Amniotic stem cell (primary cell): ENCODE measurements around the gene PARD3B.

Source experiments
- DNase-seq: peaks from one replicate; lab custom pipeline; 2025; lab: John Stamatoyannopoulos, UW

Gene PARD3B

DNA sequence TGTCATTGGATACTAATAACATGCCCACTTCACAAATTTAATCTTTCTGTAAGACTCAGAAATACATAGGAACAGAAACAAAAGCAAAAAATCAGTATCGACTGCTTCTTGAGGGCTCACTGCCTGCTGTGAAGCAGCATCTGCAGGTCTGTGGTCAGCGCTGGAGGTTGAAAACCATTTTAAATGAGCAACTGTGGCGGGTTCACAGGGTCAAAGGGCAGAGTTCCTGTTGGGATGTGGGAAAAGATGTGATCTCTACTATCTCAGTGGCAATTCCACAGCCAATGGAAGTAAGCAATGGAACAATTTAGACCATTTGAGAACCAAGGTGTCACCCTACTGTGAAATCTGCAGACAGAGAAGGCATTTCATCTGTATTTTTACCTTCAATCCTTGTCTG, 468.3 kb downstream of the PARD3B start:
- no peak for DNase-seq

GRCh38 chr2:205014201-205014600, 468.9 kb downstream of the PARD3B start:
- no peak for DNase-seq

GRCh38 chr2:205017381-205017780, 472.1 kb downstream of the PARD3B start:
- no peak for DNase-seq

DNA sequence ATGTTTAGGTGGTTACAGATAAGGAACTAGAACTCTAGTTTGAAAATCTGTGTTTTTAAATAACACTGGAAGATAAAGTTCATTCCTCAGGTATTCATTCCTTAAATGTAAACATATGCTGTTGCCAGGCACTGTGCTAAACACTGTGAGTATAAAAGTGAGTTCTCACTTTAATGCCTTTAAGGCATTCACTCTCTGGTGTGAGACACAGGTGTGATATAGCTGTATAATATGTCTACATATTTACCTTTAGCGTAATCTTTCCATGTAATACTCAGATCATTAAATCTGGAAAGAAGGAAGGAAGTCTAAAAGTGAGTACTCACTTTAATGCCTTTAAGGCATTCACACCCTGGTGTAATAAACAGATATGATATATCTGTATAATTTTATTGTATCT, 472.6 kb downstream of the PARD3B start:
- DNase-seq: no peak

DNA sequence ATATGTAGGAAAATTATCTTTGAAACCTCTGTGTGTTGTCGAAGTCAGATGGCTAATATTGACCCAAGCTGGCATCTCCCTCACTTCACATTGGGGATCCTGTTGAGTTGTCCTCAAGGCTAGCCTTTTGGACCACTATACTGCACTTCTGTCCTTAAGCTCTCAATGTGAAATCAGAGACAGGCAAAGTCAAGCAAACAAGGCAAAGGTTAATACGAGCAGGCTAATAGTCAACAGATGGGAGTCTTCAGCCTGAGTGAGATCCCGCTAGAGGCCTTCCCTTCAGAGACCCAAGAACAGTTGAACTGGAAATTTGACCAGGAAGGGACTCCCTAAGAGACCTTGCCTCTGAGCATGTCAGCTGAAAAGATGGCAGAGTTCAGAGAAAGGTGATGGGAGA, 475.4 kb downstream of the PARD3B start:
- DNase-seq: no peak

DNA sequence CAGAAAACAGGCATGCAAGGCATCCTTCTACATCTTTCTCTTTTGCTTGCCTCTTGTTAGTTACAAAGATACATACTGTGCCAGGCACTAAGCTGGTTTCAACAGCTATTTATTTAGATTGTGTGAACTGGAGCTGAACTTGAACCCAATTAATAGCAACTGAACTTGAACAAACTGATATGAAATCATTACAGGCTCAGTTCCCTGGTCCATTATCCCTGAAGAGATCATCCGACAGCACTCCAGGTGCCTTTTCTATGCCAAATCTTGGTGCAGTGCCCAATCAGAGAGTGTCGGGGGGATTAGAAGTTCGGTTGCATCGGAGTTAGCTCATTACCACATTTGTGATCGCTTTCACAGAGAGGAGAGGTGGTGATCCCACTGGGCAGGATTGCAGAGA, 477.6 kb downstream of the PARD3B start:
- DNase-seq: no peak

DNA sequence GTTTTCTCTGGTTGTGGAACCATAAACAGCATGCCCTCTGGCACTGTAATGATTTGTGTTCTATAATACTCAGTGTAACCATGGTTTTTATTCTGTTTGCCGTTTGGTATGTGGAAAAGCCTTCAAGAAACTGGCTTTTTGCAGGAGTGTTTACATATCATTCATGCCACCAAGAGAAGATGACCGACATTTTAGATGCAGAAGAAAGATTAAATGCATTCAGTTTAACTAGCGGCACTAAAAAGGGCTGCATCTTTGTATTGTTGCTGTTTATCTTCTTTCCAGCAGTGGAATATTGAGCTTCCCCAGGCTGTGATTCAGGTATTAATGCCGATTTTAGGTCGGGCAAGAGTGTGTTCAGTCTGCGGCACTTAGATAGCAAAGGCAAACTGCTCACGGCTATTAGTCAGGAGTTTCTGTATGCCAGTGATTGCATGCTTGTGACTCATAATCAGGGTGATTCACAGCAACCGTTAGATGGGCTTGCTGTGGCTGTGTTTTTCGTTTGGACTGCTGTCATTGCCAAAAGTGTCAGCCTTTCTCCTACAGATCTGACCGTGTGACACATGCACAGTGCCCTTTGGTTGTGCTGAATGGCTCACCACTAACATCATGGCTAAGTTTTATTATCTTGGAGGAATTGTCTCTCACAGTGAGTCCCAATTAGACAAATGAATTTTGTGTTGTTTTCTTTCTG, 479.7 kb downstream of the PARD3B start:
- DNase-seq: peak; percentile 97

GRCh38 chr2:205025580-205026240, 480.4 kb downstream of the PARD3B start:
- no peak for DNase-seq

DNA sequence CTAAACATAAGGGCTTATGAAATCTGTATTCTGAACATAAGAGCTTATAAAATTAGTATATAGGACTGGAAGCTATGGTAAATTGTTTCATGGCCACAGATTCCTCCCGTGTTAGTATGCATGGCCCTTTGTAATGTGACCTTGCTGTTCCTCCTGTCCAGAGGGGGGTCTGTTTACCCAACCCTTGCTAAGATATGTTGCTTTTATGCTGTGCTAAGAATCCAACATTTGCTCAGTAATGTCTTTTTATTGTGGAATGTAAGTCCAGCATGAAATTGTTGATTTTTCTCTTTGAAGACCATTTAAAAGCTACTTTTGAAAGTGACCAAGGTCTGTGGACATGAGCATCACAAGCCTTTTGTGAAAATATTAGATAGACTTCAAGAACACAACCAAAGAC, 485.4 kb downstream of the PARD3B start:
- no peak for DNase-seq

DNA sequence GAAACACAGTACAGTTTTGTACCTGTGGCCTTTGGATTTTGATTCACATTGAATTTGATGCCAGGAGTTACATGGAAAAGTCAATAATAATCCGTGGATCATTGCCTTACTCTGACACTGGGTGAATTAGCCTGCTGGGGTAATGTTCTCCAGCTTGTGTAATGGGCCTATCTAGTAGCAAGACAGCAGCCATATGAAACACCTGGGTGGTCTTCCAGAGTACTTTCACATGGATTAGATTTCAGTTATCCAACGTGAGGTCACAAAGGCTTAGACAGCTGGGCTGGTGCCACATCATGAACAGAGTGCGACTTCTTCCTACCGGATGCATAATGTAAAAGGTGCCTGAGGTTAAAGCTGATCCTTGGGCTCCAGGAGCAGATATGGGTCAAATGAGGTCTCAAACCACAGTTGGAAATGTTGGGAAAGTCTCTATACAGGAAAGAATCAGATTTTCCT, 486.8 kb downstream of the PARD3B start:
- no peak for DNase-seq

- no peak for DNase-seq
Measured at GRCh38 chr2:205033431-205033830, 488.2 kb downstream of the PARD3B start.

DNA sequence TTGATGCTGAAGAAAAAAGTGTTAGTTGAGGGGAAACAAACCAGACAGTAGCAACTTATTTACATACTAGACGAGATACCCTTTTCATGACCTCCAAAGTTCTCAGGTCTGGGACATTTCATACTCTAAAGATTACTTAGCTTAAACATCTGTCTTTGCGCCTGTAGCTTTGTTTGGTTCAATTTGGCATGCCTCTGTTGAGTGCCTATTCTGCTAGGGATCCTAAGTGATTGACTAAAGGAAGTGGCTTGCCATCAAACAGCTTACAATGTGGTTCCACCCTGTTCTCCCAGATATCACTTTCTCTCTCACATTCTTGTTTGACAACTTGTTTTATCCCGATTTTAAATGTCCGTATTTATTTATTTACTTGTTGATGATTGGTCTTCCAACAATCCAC, 488.8 kb downstream of the PARD3B start:
- DNase-seq: no peak

DNA sequence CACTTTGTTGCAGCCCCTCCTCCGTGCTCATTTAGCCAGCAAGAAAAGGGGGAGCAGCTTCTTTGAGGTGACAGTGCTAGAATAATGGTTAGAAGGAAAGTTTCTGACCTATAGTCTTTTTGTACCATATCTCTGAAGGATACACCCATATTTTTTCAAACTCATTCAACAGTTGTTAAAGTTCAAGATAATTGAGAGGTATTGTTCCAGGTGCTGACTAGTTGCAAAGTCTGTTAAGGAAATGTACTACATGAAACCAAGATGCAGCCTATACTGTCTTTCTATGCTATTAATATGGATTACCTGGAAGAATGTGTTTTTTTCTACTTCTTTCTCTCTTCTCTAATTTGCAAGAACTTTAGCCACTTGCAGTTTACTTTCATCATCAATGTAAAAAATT, 495.0 kb downstream of the PARD3B start:
- DNase-seq: no peak

DNA sequence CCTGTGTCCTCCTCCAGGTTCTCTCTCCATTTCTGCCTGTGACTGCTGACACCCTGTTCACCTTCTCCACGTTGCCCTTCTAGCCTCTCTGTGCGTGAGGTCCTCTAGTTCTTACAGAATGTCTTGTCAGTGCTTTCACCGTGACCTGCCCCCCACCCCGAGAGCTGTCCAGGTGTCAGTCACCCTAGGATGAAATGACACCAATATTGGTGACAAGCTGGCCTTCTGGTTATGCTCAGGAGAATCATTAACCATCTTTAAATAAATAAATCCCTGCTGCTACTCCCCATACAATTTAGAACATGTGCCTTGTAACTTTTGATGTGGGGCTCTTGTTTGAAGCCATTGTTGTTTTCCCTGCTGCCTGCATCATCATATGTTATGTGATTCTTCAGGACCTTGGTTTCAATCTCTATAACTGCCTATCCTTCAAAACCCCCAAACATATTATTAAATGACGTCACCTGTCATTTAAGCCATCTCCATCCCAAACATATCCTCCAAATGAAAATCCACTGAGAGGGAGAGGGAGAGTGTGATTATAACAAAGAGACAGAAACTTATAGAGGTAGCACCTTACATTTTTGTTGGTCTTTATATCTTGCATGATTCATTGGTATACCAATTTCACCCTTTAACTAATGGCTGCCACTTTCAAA, 496.3 kb downstream of the PARD3B start:
- DNase-seq: no peak

- DNase-seq: no peak
Measured at GRCh38 chr2:205043285-205043684, 498.0 kb downstream of the PARD3B start.

- no peak for DNase-seq
Measured at GRCh38 chr2:205045706-205046105, 500.4 kb downstream of the PARD3B start.

DNA sequence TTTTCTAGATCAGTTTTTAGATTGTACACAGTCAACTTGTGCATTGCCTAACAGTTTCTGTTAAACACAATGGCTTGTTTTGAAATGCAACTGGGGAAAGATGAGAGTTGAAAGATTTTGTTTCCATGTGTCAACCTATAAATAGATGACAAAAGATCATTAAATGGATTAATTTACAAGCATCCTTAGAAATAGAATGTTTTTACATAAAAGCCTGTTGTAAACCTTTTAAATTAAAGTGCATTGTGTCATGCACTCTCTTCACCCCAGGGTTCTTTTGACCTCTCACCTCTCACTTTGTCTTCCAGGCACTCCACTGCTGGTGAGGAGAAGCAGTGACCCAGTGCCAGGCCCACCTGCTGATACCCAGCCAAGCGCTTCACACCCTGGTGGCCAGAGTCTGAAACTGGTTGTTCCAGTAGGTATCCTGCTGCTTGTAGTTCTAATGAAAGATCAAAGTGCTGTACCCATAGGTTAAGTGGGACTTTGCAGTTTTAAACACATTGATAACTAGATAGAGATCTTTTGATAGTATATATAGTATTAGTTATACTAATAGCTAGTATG, 502.1 kb downstream of the PARD3B start:
- no peak for DNase-seq

GRCh38 chr2:205051417-205051816, 506.1 kb downstream of the PARD3B start:
- no peak for DNase-seq

DNA sequence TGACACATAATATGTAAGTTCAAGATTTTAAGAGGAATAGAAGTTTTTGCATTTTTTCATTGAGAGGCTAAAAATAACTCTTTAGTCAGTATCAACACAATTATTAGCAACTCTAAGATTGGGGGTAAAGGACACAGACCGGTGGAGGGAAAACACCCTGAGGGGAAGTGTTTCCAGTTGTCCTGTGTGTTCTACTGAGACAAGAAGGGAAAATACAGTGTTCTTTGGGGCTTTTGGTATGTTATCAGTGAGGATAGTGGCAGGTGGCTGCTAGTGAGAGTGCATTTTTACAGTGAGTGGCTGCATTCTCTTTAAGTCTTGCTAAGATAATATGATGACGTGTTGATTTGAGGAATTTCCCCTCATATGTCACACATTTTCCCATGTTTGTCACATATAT, 507.5 kb downstream of the PARD3B start:
- DNase-seq: no peak

- no peak for DNase-seq
Measured at GRCh38 chr2:205053827-205054410, 508.6 kb downstream of the PARD3B start.

- DNase-seq: no peak
Measured at GRCh38 chr2:205054789-205055188, 509.5 kb downstream of the PARD3B start.

DNA sequence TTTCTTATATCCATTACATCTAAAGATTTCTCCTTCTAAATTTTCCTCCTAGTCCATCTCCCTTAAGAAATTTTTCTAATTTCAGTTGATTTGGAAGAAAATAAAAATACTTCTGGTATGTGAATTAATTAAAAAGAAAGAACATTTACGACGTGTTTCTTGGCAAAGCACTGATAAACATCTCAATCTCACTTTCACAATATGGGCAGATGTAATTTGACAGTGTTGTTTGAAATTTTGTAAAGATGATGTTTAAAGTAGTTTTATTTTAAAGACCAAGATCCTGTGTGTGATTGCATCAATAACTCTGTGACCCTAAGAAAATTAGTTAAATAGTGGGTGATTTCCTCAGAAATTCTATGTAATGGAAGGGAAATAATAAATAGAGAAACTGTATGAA, 510.0 kb downstream of the PARD3B start:
- DNase-seq: no peak

- DNase-seq: no peak
Measured at GRCh38 chr2:205056151-205056561, 510.9 kb downstream of the PARD3B start.
